Panc1 (cell line): ENCODE data around the gene BARX2.

ENCODE experiments used
- CTCF ChIP-seq: fragments of 450-650 bp; IDR thresholded peaks from 2 replicates; pipeline ENCODE4 v1.5.1; 2017; ENCODE audit warnings: mild to moderate bottlenecking
- POLR2AphosphoS5 ChIP-seq: IDR thresholded peaks from 2 replicates; pipeline ENCODE4 v1.6.1; 2012; ENCODE audit warnings: mild to moderate bottlenecking, low read depth, low read length, moderate library complexity
- SIN3A ChIP-seq: IDR thresholded peaks from 2 replicates; pipeline ENCODE4 v1.6.1; 2012; ENCODE audit warnings: low read depth, mild to moderate bottlenecking, low read length, moderate library complexity, borderline replicate concordance; ENCODE audit not compliant: insufficient read depth

DNA sequence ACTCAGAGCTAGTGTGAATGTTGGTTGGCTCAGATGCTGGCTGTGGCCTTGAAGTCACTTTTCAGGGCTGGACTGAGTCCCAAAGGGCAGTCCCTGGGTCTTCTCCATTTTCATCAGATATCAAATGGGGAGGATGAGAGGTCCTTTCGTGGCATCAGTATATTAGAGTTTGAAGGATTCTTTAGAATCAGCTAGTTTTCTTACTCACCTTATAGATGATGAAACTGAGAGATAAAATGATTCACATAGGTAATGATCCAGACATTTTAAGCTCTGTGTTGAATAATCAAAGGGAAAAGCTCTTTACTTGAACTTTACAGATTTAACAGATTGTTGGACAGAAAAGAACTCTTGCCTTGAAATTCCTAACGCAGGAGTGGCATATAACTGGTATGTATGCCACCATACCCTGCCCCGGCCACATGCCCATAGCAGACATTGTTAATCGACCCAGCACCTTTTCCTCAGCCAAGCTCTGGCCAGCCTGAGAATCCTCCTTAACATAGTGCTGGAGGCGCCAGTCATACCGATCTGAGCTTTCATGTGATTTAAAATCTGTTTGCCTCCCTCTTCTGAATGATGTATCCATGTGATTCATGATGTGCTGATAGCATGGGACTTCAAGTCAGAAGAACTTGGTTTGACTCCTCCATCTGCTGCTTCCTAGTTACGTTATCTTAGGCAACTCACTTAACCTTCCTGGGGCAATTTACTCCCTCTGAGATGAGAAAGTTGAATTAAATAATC is 60.0 kb downstream of the BARX2 start:
- TF ChIP-seq CTCF = no peak
- no peak for TF ChIP-seq SIN3A
- no peak for TF ChIP-seq POLR2AphosphoS5
